NAMALWA (cell line): ENCODE data around the gene KAZN.

Experiments used
- DNase-seq: peaks from one replicate; pipeline ENCODE4 v3.0.0-alpha.2; 2015; ENCODE audit warnings: low spot score

Gene KAZN

GRCh38 chr1:14934867-14935266 is 336.4 kb downstream of the KAZN start:
- DNase-seq, result no peak

GRCh38 chr1:14936815-14937214 is 338.3 kb downstream of the KAZN start:
- DNase-seq, result no peak

- no peak for DNase-seq
These were observed 338.9 kb downstream of the KAZN start for GRCh38 chr1:14937288-14937949.

- no peak for DNase-seq
These were observed 341.2 kb downstream of the KAZN start for GRCh38 chr1:14939527-14940284.

- DNase-seq, result no peak
These were observed 341.9 kb downstream of the KAZN start for GRCh38 chr1:14940285-14940870.

- no peak for DNase-seq
These were observed 343.4 kb downstream of the KAZN start for GRCh38 chr1:14941864-14942263.

- no peak for DNase-seq
These were observed 346.0 kb downstream of the KAZN start for GRCh38 chr1:14944471-14944985.

- no peak for DNase-seq
These were observed 346.9 kb downstream of the KAZN start for GRCh38 chr1:14945132-14946010.

GRCh38 chr1:14946011-14946359 is 347.5 kb downstream of the KAZN start:
- DNase-seq, result no peak

- DNase-seq, result no peak
These were observed 348.3 kb downstream of the KAZN start for GRCh38 chr1:14946684-14947238.

GRCh38 chr1:14947421-14947820 is 348.9 kb downstream of the KAZN start:
- DNase-seq, result no peak

- no peak for DNase-seq
These were observed 349.7 kb downstream of the KAZN start for GRCh38 chr1:14948112-14948652.

GRCh38 chr1:14949270-14949835 is 350.9 kb downstream of the KAZN start:
- DNase-seq, result no peak

GRCh38 chr1:14949836-14950713 is 351.6 kb downstream of the KAZN start:
- no peak for DNase-seq

GRCh38 chr1:14951766-14952165 is 353.3 kb downstream of the KAZN start:
- no peak for DNase-seq

- no peak for DNase-seq
These were observed 354.3 kb downstream of the KAZN start for GRCh38 chr1:14952626-14953314.

GRCh38 chr1:14954210-14954609 is 355.7 kb downstream of the KAZN start:
- no peak for DNase-seq

- DNase-seq, result no peak
These were observed 356.4 kb downstream of the KAZN start for GRCh38 chr1:14954930-14955329.

GRCh38 chr1:14955402-14955801 is 356.9 kb downstream of the KAZN start:
- no peak for DNase-seq

- DNase-seq, result no peak
These were observed 357.5 kb downstream of the KAZN start for GRCh38 chr1:14955976-14956375.
